Activated naive CD8-positive, alpha-beta T cell treated with anti-CD3 and anti-CD28 coated beads for 36 hours (primary cell): ENCODE measurements around the gene FRMPD1. TPM values are rescaled to one million over a fixed set of nuclear protein-coding genes. Genes with fewer than 3 reads are reported as not detected.

ENCODE experiments used
- DNase-seq: peaks from one replicate; pipeline ENCODE4 v3.0.0; 2021
- H3K27ac Mint-ChIP-seq: one replicate; pipeline ENCODE4 v1.8.0; 2022; ENCODE audit warnings: mild to moderate bottlenecking, moderate library complexity, mixed read lengths
- H3K27me3 Mint-ChIP-seq: one replicate; pipeline ENCODE4 v1.8.0; 2022; ENCODE audit warnings: mild to moderate bottlenecking, mixed read lengths
- H3K36me3 Mint-ChIP-seq: one replicate; pipeline ENCODE4 v1.8.0; 2021; ENCODE audit warnings: mild to moderate bottlenecking, mixed read lengths
- H3K4me1 Mint-ChIP-seq: one replicate; pipeline ENCODE4 v1.8.0; 2021; ENCODE audit warnings: mixed read lengths
- H3K4me3 Mint-ChIP-seq: one replicate; pipeline ENCODE4 v1.8.0; 2022; ENCODE audit warnings: mild to moderate bottlenecking, moderate library complexity, mixed read lengths
- H3K9me3 Mint-ChIP-seq: one replicate; pipeline ENCODE4 v1.8.0; 2022; ENCODE audit warnings: mixed read lengths
- total RNA-seq, 2 experiments: library from RNA; stranded (reverse); gene quantifications; one replicate each; pipeline ENCODE4 v1.2.3, GENCODE V29; 2021

Gene FRMPD1
- total RNA-seq, 2 experiments from 2014 or later, result not detected

DNA sequence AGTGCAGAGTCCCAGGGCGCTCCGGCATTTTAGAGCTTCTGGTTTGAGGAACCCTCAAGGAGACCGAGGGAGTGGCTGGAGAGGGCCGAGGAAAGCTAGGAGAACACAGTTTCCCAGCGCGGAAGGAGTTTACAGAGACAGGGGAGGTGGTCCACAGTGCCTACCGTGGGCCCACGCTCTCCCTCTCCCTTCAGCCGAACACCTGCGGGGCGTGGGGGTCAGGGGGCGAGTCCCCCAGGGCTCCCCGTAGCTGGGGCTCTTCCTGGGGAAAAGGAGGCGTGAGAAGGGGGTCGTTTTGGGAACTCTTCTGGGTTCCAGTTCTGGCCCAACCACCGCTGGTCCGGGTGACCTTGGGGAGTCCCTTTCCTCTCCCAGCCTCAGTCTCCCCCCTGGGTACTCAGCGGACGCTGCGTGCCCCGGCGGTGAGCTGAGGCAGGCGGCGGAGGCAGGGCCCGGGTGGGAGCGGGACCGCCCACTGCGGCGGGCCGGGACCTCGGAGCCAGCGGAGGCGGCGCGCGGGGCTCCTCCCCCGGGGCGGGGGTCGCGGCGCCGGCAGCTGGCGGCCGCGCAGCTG is 368 bp upstream of the FRMPD1 start:
- H3K4me1 Mint-ChIP-seq, result peaks cover 10% of the 10 kb centered on the region
- no peak for DNase-seq
- H3K27ac Mint-ChIP-seq, result no peak overlapping the region
- no peaks in the 10 kb centered on the region for H3K36me3 Mint-ChIP-seq
- H3K9me3 Mint-ChIP-seq, result no peaks in the 10 kb centered on the region
- peaks cover 66% of the 10 kb centered on the region for H3K27me3 Mint-ChIP-seq
- H3K4me3 Mint-ChIP-seq, result peak overlapping the region; percentile 64

GRCh38 chr9:37652261-37652660 is 1.5 kb downstream of the FRMPD1 start:
- DNase-seq, result no peak
- H3K27me3 Mint-ChIP-seq, result peaks cover 58% of the 10 kb centered on the region
- peaks cover 10% of the 10 kb centered on the region for H3K4me1 Mint-ChIP-seq
- no peaks in the 10 kb centered on the region for H3K9me3 Mint-ChIP-seq
- no peaks in the 10 kb centered on the region for H3K36me3 Mint-ChIP-seq
- no peak overlapping the region for H3K27ac Mint-ChIP-seq
- no peak overlapping the region for H3K4me3 Mint-ChIP-seq

GRCh38 chr9:37653385-37653784 is 2.6 kb downstream of the FRMPD1 start:
- no peak overlapping the region for H3K4me3 Mint-ChIP-seq
- H3K9me3 Mint-ChIP-seq, result no peaks in the 10 kb centered on the region
- peaks cover 10% of the 10 kb centered on the region for H3K4me1 Mint-ChIP-seq
- DNase-seq, result no peak
- peaks cover 64% of the 10 kb centered on the region for H3K27me3 Mint-ChIP-seq
- no peaks in the 10 kb centered on the region for H3K36me3 Mint-ChIP-seq
- no peak overlapping the region for H3K27ac Mint-ChIP-seq

GRCh38 chr9:37656936-37657335 is 6.2 kb downstream of the FRMPD1 start:
- Mint-ChIP-seq H3K36me3 (no peaks in the 10 kb centered on the region), H3K4me1 (peaks cover 2% of the 10 kb centered on the region), H3K27ac (no peak overlapping the region), H3K9me3 (no peaks in the 10 kb centered on the region), H3K4me3 (no peak overlapping the region), H3K27me3 (peaks cover 42% of the 10 kb centered on the region)
- no peak for DNase-seq

- Mint-ChIP-seq H3K9me3 (no peaks in the 10 kb centered on the region), H3K27me3 (peaks cover 16% of the 10 kb centered on the region), H3K4me3 (no peak overlapping the region), H3K36me3 (no peaks in the 10 kb centered on the region), H3K4me1 (no peaks in the 10 kb centered on the region), H3K27ac (no peak overlapping the region)
- no peak for DNase-seq
Measured at GRCh38 chr9:37660691-37661090, 9.9 kb downstream of the FRMPD1 start.

DNA sequence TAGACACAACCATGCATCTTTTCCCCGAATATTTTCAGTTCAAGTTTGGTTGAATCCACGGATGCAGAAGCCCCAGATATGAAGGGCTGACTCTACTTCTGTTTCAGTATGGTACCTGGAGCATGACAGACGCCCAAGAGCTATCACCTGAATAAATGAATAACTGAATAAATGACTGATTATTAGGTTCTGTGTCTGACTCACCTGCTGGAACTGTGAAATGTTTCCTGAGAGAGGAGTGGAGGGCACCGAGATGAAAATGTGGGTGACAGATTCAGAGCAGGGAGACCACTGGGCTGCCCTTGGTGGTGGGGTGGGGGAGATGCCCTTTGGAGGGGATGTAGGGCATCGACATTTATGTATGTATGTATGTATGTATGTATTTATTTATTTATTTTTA is 13.2 kb downstream of the FRMPD1 start:
- H3K27ac Mint-ChIP-seq, result no peak overlapping the region
- no peaks in the 10 kb centered on the region for H3K36me3 Mint-ChIP-seq
- no peak overlapping the region for H3K4me3 Mint-ChIP-seq
- H3K4me1 Mint-ChIP-seq, result no peaks in the 10 kb centered on the region
- H3K9me3 Mint-ChIP-seq, result no peaks in the 10 kb centered on the region
- H3K27me3 Mint-ChIP-seq, result peaks cover 18% of the 10 kb centered on the region
- DNase-seq, result no peak

DNA sequence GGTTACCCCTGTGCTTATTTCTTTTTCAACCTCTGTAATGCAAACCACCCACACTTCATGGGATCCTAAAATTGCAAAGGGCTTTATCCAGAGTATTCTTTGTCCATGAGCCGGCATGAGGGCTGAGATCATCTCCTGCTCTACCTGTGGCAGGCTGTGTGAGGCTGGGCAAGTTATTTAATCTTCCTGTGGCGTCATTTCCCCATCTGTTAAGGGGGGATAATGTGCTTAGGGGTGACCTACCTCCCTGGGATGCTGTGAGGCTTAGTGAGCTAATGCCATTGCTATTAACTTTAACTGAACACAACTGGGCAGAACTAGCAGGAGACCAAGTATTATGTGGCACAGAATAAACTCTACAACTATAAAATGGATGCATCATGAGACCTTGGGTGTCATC is 17.0 kb downstream of the FRMPD1 start:
- no peak for DNase-seq
- Mint-ChIP-seq H3K36me3 (no peaks in the 10 kb centered on the region), H3K4me1 (no peaks in the 10 kb centered on the region), H3K9me3 (no peaks in the 10 kb centered on the region), H3K27me3 (peaks cover 21% of the 10 kb centered on the region), H3K27ac (no peak overlapping the region), H3K4me3 (no peak overlapping the region)

DNA sequence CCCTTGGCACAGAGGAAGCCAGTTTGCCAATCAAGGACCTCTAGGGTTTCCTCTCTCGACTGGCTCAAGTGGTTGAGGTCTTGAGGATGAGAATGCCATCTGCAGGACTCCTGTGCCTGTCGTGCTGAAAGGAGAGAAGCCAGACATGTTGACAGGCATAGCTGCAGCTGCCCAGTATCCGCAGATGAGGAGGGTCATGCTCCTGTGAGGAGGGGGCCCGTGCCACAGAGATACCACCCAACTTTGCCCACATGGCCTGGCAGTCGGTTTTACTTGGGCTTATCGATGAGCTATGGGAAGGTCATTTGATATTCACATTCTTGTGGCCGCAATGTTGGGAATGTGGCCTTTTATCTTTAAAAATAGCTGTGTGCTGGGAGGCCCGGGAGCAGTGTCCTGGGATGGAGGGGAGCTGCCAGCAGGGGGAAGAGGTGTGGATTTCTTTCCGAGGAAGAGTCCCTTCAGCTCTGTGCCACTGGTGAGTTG is 17.4 kb downstream of the FRMPD1 start:
- Mint-ChIP-seq H3K36me3 (no peaks in the 10 kb centered on the region), H3K27me3 (peaks cover 21% of the 10 kb centered on the region), H3K4me1 (no peaks in the 10 kb centered on the region), H3K4me3 (no peak overlapping the region), H3K9me3 (no peaks in the 10 kb centered on the region), H3K27ac (no peak overlapping the region)
- DNase-seq, result no peak

DNA sequence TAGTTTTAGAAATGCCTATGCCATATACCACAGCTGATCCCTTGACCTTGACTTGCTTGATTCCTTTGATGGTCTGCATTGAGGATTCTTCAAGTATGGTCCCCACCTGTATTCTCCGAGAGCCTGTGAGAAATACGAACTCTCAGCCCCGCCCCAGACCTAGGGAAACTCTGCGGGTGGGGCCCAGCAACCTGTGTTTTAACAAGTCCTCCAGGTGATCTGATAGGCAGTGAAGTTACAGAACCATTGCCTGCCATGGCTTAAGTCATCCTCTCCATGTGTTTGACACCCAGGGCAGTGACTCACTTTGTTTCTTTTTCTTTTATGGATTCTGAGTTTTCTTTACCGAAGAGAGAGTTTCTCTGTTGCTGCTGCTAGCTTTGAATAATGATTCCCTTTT is 18.5 kb downstream of the FRMPD1 start:
- no peak overlapping the region for H3K4me3 Mint-ChIP-seq
- no peak overlapping the region for H3K27ac Mint-ChIP-seq
- H3K27me3 Mint-ChIP-seq, result peaks cover 21% of the 10 kb centered on the region
- H3K4me1 Mint-ChIP-seq, result no peaks in the 10 kb centered on the region
- no peaks in the 10 kb centered on the region for H3K36me3 Mint-ChIP-seq
- no peak for DNase-seq
- no peaks in the 10 kb centered on the region for H3K9me3 Mint-ChIP-seq

DNA sequence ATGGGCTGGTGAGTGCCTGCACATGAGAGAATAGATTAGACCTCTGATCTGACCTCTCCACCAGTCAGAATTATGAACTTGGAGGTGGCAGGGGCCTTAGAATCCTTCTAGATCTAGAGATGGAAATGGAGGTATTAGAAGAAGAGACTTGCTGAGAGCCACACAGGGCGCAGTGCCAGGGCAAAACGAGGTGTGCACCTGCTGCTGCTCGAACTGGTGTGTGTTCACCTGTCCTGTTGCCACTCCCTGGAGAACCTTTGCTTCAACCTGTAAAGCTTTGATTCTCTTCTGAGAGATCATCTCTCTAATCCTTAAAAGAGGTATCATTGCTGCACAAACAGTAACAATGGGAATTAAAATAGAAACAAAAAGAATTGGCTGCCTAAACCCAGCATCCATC is 24.9 kb downstream of the FRMPD1 start:
- no peak overlapping the region for H3K27ac Mint-ChIP-seq

DNA sequence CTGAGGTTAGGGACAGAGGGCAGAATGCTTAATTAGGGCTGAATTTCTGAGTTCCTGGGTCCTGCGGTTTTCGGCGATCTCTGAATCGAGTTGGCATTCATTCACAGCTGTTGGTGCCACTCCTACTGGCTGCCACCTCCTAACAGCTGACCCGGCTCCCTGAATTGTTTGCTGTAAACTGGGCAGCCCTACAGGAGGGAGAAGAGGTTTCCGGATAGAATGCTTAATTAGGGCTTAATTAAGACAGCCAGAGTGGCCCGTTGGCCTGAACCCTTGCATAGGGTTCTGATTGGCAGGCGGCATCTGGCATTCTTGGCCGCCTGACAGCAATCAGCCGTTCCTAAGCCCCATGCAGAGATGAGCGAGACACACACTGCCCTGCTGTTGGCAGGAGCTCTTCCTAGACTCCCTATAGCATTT is 25.7 kb downstream of the FRMPD1 start:
- no peak overlapping the region for H3K27ac Mint-ChIP-seq
- no peaks in the 10 kb centered on the region for H3K36me3 Mint-ChIP-seq
- H3K27me3 Mint-ChIP-seq, result peaks cover 12% of the 10 kb centered on the region
- no peak for DNase-seq
- H3K4me3 Mint-ChIP-seq, result no peak overlapping the region
- H3K9me3 Mint-ChIP-seq, result no peaks in the 10 kb centered on the region
- no peaks in the 10 kb centered on the region for H3K4me1 Mint-ChIP-seq

More for the DNA sequence above, 24.9 kb downstream of the FRMPD1 start:
- DNase-seq, result no peak
- Mint-ChIP-seq H3K4me3 (no peak overlapping the region), H3K9me3 (no peaks in the 10 kb centered on the region), H3K27me3 (peaks cover 8% of the 10 kb centered on the region), H3K36me3 (no peaks in the 10 kb centered on the region), H3K4me1 (no peaks in the 10 kb centered on the region)

DNA sequence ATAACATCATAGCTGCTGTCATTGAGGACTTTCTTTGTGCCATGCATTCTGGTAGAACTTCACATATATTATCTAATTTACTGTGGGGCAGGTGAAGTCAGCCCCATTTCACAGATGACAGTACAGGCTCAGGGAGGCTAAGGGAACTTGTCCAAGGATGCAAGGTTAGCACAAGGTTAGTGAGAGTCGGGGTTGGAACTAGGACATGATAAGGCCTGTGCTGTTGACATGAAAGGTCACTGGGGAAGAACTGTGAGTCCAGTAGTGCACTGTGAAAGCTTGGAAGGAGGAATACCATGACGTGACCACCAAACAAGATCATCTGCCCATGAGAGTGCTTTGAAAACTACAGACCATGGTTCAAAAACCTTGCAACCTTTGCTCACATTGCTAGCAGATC is 26.7 kb downstream of the FRMPD1 start:
- Mint-ChIP-seq H3K4me3 (no peak overlapping the region), H3K36me3 (no peaks in the 10 kb centered on the region), H3K27ac (no peak overlapping the region), H3K4me1 (no peaks in the 10 kb centered on the region), H3K27me3 (peaks cover 22% of the 10 kb centered on the region), H3K9me3 (no peaks in the 10 kb centered on the region)
- DNase-seq, result no peak

DNA sequence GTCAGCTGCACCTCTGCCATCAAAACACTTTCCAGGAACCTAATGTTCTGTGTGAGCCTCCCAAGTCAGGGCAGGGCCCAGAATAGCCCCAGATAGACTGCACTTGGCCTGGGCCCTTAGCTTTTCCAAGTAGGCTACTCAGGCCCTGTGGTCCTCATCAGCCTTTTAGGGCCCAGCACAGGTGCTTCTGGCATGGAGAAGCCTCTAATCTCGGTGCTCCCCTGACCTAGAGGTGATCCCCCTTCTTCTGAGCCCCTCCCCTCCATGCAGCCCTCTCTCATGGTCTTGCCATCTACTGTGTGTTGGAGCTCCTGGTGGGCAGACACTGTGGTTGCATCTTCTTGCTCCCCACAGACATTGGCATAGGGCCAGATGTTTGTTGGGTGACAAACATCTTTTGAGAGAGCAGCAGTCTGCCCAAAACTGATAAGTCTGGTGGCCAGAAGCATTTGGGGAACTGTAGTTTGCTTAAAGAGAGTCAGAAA is 28.1 kb downstream of the FRMPD1 start:
- H3K4me1 Mint-ChIP-seq, result no peaks in the 10 kb centered on the region
- H3K9me3 Mint-ChIP-seq, result no peaks in the 10 kb centered on the region
- H3K4me3 Mint-ChIP-seq, result no peak overlapping the region
- no peak for DNase-seq
- H3K27ac Mint-ChIP-seq, result no peak overlapping the region
- H3K27me3 Mint-ChIP-seq, result peaks cover 33% of the 10 kb centered on the region
- H3K36me3 Mint-ChIP-seq, result no peaks in the 10 kb centered on the region

DNA sequence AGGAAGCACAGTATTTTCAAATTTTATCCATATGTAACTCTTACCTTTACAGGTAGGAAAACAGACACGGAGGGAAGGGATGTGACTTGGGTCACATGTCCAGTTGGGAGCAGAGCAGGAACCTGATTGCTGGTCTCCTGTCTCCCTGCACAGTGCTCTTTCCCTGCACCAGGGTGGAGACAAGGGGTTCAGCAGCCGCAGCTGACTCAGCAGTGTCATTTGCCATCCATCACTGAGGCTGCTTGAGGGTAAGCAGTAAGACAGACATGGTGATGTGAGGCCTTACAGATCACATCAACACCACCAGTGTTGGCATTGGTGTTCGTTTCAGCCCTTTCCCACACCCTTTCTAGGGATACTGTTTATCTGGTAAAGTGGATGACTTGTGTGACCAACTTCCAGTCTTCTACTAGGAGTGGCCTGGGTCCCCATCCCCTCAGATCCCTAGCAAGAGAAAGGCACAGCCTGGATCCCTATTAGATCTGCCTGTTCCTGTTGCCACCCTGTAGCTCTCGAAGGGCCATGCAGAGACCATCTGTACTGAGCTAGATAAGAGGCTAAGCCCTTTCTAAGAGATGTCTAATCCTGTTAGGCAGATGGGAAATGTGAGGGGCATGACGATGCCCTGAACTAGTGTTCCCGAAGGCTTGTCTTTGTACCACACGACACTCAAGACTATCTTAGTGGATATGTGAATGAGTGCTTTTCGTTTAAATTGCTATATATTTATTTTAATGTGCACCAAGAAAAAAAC is 29.1 kb downstream of the FRMPD1 start:
- H3K27me3 Mint-ChIP-seq, result peaks cover 41% of the 10 kb centered on the region
- no peaks in the 10 kb centered on the region for H3K36me3 Mint-ChIP-seq
- no peak overlapping the region for H3K27ac Mint-ChIP-seq
- no peaks in the 10 kb centered on the region for H3K9me3 Mint-ChIP-seq
- no peaks in the 10 kb centered on the region for H3K4me1 Mint-ChIP-seq
- no peak overlapping the region for H3K4me3 Mint-ChIP-seq
- DNase-seq, result no peak

DNA sequence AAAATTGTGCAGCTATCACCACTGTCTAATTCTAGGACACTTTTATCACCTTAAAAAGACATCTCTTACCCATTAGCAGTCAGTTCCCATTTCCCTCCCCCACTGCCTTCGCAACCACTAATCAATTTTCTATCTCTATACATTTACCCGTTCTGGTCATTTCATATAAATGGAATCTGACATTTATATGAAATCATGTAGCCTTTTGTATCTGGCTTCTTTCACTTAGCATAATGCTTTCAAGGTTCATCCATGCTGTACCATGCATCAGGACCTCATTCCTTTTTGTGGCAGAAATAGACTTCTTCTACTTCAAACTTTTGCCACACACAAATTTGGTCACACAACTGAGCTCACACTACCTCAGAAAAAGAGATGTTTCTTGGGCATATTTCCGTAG is 32.2 kb downstream of the FRMPD1 start:
- Mint-ChIP-seq H3K27me3 (peaks cover 44% of the 10 kb centered on the region), H3K4me3 (no peak overlapping the region), H3K4me1 (no peaks in the 10 kb centered on the region), H3K27ac (no peak overlapping the region), H3K36me3 (no peaks in the 10 kb centered on the region), H3K9me3 (no peaks in the 10 kb centered on the region)
- no peak for DNase-seq
